GM11168 (cell line): ENCODE data around the gene MLH1.
"Not testable (repeated sequence)": the region's sequence is repeated elsewhere in the genome, so short reads cannot be mapped to it uniquely, and the experiment has no call there.

ENCODE experiments used
- in situ Hi-C: fragments of 300-500 bp; cut with MboI; formaldehyde crosslinking; loops from one replicate; pipeline ENCODE4 v1.12.0; 2022; ENCODE audit warnings: low sequenced_read_pairs; ENCODE audit not compliant: unreplicated experiment

MLH1 gene

GRCh38 chr3:36993326-36994283 is at the start of gene MLH1:
Gene MLH1 (plus strand): TSS chr3:36993518. CDS start chr3:36993548, 30 bp downstream.
- in situ Hi-C loops: no loop called here

- in situ Hi-C loops: no loop called here
Observed at GRCh38 chr3:36943601-36944000, 49.7 kb upstream of the MLH1 start.

- in situ Hi-C loops: no loop called here
Observed at GRCh38 chr3:36944012-36944640, 49.2 kb upstream of the MLH1 start.

GRCh38 chr3:36944641-36945270 is 48.6 kb upstream of the MLH1 start, which contains the start of gene TRANK1:
Gene TRANK1 (minus strand): TSS chr3:36945054. CDS start chr3:36944809, 245 bp downstream.
- in situ Hi-C loops: no loop called here

- in situ Hi-C loops: no loop called here
Observed at GRCh38 chr3:36945333-36945980, 47.9 kb upstream of the MLH1 start.

- in situ Hi-C loops: not testable (repeated sequence)
Observed at GRCh38 chr3:36947814-36948213, 45.5 kb upstream of the MLH1 start.

GRCh38 chr3:36954452-36955134 is 38.7 kb upstream of the MLH1 start:
- in situ Hi-C loops: loop anchor here (5.0 kb wide), 1 partner anchor 227 kb away; no protein-coding TSS in a partner anchor

GRCh38 chr3:36956155-36956554 is 37.2 kb upstream of the MLH1 start:
- in situ Hi-C loops: loop anchor here (5.0 kb wide), 1 partner anchor 229 kb away; no protein-coding TSS in a partner anchor

- in situ Hi-C loops: loop anchor here (5.0 kb wide), 1 partner anchor 230 kb away; no protein-coding TSS in a partner anchor
Observed at GRCh38 chr3:36957063-36957462, 36.3 kb upstream of the MLH1 start.

GRCh38 chr3:36957862-36958686 is 35.2 kb upstream of the MLH1 start:
- in situ Hi-C loops: loop anchor here (5.0 kb wide), 1 partner anchor 231 kb away; no protein-coding TSS in a partner anchor

- in situ Hi-C loops: loop anchor here (5.0 kb wide), 1 partner anchor 233 kb away; no protein-coding TSS in a partner anchor
Observed at GRCh38 chr3:36959821-36960220, 33.5 kb upstream of the MLH1 start.

GRCh38 chr3:36960502-36960901 is 32.8 kb upstream of the MLH1 start:
- in situ Hi-C loops: no loop called here

GRCh38 chr3:36963008-36963407 is 30.3 kb upstream of the MLH1 start:
- in situ Hi-C loops: not testable (repeated sequence)

GRCh38 chr3:36964331-36964730 is 29.0 kb upstream of the MLH1 start:
- in situ Hi-C loops: no loop called here

- in situ Hi-C loops: no loop called here
Observed at GRCh38 chr3:36964817-36965216, 28.5 kb upstream of the MLH1 start.

- in situ Hi-C loops: no loop called here
Observed at GRCh38 chr3:36965440-36965839, 27.9 kb upstream of the MLH1 start.

GRCh38 chr3:36969085-36969484 is 24.2 kb upstream of the MLH1 start:
- in situ Hi-C loops: no loop called here

GRCh38 chr3:36969540-36970432 is 23.5 kb upstream of the MLH1 start:
- in situ Hi-C loops: no loop called here
